Measurements from ENCODE around the gene CCDC102A.

CCDC102A gene

GRCh38 chr16:57517397-57518367 is 18.7 kb downstream of the CCDC102A start:
- no peak for DNase-seq

DNA sequence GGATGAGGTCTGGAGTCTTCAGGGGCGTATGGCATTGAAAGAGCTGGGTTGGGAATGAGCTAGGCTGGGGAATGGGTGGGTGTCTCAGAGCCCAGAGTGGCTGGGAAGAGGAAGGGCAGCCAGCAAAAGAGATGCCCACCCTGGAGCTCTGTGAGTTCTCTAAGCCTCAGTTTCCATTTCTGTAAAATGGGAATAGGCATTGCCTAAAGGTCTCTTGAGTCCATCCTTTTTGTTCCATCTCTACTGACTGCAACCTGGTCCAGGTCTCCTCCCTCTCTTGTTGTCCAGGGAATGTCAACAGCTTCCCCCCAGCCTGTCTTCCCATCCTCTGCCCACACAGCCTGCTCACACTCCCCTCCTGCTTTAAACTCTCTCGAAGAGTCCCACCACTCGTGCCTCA is 19.6 kb downstream of the CCDC102A start:
- DNase-seq, result no peak

DNA sequence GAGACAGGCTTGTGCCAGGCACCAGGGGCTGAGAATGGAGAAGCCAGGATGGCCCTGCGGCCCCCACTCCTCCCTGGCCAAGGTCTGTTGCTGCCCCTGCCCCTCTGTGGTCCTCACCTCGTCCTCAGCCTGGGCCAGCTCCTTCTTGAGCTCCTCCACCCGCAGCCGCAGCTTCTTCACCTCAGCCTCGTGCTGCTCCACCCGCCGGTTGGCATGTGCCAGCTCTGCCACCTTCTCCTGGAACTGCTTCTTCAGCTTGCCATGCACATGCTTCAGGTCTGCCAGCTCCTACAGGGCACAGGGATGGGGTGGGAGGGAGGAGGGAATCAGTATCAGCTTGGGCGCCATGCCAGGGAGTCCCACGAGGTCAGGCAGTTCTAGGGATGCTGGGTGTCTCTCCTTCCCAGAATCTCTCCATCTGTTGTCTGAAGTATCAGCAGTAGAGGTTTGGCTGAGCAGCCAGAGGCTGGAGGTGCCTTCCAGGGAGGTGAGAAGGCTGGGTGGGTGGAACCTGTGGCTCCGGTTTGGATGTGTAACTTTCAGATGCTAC is 20.1 kb downstream of the CCDC102A start:
- no peak for DNase-seq

- DNase-seq, result no peak
Observed at GRCh38 chr16:57514791-57515600, 21.4 kb downstream of the CCDC102A start.

DNA sequence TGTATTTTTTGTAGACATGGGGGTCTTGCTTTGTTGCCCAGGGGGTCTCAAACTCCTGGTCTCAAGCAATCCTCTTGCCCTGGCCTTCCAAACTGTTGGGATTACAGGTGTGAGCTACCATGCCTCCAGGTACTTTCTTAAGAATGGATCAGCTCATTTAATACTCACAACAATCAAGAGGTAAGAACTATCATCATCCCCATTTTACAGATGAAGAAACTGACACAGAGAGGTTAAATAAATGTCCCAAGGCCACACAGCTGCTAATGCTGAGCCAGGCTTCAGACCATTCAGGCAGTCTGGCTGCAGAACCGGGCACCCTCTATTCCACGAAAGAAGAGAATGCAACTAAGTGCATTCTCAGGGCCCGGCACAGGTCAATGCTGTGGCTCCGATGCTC is 22.0 kb downstream of the CCDC102A start:
- no peak for DNase-seq

DNA sequence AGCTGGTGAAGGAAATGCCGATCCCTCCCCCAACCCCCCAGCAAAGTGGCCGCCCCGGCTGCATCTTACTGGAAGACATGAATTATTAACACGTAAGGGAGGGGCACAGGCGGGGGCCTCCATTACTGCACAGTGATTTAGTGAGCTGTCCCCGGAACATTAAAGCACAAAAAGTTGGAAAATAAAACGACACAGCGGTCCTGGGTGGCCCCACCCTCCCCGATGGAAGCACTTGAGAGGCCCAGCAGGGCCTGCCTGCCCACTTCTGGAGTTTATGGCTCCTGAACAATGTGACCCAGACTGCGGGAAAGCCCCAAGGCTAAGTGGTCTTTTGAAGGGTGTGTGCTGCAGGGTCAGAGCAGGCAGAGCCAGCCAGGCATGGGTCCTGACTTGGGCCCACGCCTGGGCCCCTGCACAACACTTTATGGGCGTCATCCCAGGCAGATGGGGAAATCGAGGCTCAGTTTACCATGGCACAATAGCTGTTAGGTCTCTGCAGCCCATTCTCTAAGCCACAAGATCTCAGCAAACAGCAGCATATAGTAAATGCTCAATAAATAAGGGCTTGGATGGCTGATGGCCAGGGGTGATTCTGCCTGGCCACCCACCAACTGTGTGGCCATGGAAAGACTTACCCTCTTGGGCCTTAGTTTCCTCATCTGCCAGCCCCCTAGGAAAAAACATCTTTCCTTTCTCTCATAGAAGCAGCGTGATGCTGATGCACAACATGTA is 22.8 kb downstream of the CCDC102A start:
- DNase-seq, result peak; percentile 20

- no peak for DNase-seq
Observed at GRCh38 chr16:57512296-57513001, 23.9 kb downstream of the CCDC102A start.

DNA sequence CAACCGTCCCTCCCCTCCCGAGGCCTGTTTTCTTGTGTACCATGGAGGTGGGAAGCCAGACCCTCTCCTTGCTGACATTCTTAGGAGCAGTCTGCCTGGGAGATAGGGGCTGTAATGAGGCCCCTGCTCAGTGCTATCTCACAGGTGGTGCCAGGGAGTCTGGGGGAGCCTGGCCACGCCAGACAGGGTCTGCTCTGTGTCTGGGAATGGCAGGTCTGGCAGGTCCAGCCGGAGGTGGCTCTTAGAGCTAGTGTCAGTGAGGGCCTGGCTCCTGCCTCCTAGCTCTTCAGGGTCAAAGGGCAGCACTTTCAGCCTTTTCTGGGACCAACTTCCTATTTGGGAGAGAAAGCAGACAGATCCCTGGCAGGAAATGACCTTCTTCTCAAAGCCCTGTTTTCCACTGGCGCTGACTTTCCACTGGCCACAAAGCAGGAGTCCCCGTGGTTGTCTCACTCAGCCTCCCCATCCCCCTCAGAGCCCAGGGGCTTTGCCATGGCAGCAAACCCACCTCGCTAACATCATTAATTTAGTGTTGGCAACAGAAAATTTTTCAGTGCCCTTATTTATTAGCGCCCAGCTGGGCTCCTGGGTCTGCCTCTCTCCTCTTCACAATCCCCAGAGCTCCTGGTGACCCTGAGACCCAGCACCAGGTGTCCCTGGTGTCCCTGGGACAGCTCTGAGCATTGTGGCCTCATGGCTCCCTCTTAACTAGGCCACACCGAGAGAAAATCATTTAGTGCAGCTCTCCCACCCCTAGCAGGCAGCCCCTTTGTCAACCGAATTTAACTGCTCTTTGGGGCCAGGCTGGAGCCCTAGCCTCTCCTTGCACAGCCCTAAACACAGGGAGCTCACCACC is 26.1 kb downstream of the CCDC102A start:
- DNase-seq, result no peak

GRCh38 chr16:57509231-57509923 is 27.0 kb downstream of the CCDC102A start:
- DNase-seq, result no peak

- no peak for DNase-seq
Observed at GRCh38 chr16:57508035-57508425, 28.3 kb downstream of the CCDC102A start.

DNA sequence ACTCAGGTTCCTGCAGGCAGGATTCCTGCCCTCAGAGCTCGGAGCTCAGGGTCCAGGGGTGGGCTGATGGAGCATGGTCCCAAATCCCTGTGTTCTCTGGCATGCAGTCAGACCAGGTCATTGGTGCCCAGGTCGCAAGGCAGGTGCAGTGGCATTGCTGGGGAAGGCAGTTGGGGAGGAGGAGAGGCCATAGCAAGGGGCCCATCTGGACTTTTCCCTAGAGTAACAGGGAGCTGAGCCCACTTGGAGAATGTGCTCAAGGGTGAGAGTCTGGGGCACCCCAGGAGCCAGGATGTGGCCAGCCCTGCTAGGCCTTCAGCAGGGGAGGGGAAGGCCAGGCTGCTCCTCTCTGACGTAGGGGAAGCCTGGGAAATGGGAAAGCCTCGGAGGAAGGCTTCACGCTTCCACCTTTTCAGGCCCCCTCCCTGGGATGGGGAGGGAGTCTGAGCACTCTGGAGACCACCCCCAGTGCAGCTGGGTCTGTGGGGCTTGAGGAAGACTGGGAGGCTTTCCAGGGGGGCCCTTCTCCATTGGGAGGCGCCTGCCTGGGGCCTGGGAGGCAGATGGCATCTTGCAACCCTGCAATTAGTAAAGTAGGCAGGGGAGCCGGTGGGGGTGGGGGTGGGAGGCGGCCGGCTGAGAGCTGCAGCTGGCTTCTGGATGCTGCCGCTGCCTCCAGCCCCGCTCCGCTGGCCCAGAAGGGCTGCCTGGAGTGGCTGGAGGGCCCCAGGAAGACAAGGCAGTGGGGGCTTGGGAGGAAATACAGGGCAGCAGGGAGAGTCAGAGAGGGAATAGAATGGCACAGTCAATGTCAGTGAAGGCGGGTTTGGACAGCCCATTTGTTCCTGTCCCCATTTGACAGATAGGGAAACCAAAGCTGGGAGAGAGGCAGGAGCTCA is 29.0 kb downstream of the CCDC102A start:
- no peak for DNase-seq

- no peak for DNase-seq
Observed at GRCh38 chr16:57505169-57505568, 31.2 kb downstream of the CCDC102A start.

DNA sequence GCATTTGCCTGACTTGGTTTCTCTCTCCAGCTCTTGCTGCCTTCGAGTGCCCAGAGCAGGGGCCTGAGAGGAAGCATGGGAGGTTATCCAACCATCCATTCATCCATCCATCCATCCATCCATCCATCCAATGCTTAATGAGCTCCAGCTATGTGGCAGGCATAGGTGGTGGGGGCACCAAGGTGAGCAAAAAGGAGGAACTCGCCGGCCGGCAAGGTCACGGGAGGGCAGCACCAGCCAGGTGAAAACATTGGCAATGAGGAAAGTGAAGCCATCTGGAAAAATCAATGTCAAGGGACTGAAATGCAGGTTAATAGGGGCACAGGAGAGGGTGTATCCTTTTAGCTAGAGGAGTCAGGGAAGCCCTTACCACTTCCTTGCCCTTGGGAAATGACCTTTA is 31.9 kb downstream of the CCDC102A start:
- no peak for DNase-seq

DNA sequence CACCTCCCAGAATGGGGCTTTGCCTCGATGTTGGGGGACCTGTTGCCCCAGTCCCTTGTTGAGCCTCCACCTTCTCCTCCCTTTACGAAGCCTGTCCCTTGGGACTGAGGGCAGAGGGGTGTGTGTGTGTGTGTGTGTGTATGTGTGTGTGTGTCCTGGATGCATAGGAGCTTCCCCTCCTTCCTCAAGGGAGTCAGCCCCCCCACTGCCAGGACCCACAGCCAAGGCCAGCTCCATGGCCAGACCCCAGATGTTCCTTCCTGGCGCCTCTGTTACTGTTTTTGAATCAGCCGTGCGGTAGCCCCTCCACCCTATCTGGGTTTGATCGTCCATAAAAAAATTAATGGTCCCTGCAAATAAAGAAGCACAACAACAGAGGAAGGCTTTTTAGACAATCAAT is 32.4 kb downstream of the CCDC102A start:
- DNase-seq, result no peak

DNA sequence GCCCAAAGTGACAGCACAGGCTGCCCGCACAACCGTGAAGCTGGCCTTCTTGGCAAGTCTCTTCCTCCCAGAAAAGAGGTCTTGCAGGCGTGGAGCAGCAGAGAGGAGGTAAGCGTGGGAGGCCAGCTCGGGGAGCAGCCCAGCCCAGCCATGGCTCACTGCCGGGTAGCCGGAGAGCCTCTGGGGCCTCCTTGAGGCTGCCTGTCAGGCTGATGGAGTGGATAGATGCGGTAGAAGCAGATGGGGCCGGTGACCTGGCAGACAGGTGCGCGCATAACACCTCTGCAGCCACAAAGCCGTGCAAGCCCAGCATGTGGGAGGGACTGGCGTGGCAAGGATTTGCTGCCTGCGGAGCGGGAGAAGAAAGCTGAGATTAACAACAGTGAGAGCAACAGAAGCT is 33.0 kb downstream of the CCDC102A start:
- no peak for DNase-seq

- no peak for DNase-seq
Observed at GRCh38 chr16:57502048-57502775, 34.2 kb downstream of the CCDC102A start.

GRCh38 chr16:57501492-57501891 is 34.9 kb downstream of the CCDC102A start:
- no peak for DNase-seq

GRCh38 chr16:57500578-57501111 is 35.7 kb downstream of the CCDC102A start:
- DNase-seq, result no peak

Data from fibroblast of skin of right biceps (primary cell).